Tibial nerve (tissue), 3 donors: Measurements from ENCODE around the gene DYRK2.

Experiments used
- CTCF ChIP-seq, 5 experiments: fragments of 200-600 bp in 3 of 5; fragments of 450-650 bp in 2 of 5; sonication (generic) in 3 of 5; IDR thresholded peaks; one replicate each; pipeline ENCODE4 v1.5.1; 2016 to 2019; ENCODE audit warnings: antibody characterized with exemption in 5 of 5, mild to moderate bottlenecking in 3 of 5, moderate library complexity in 2 of 5
- POLR2A ChIP-seq, 2 donors: fragments of 450-650 bp; IDR thresholded peaks; one replicate each; pipeline ENCODE4 v1.6.1; 2017; ENCODE audit warnings: antibody characterized with exemption in 2 of 2, mild to moderate bottlenecking in 2 of 2, moderate library complexity in 2 of 2

- TF ChIP-seq CTCF (IDR thresholded peaks at IDR 0.05) = no peak
- no peak for TF ChIP-seq POLR2A (IDR thresholded peaks at IDR 0.05)
Observed at GRCh38 chr12:67677166-67677565, 28.6 kb downstream of the DYRK2 start.
